Mesendoderm (in vitro differentiated cells): Measurements from ENCODE around the gene KMT2D.

Source experiments
- DNase-seq: peaks from one replicate; pipeline ENCODE4 v3.0.0; 2013
- H2AK5ac ChIP-seq: 2 replicates; pipeline ENCODE4 v1.6.1; 2013; ENCODE audit warnings: low read length, inconsistent platforms
- H2BK120ac ChIP-seq: 2 replicates; pipeline ENCODE4 v1.6.1; 2013; ENCODE audit warnings: low read depth, mild to moderate bottlenecking, low read length, moderate library complexity, mixed read lengths
- H2BK15ac ChIP-seq: replicated peaks from 2 replicates; pipeline ENCODE4 v1.6.1; 2013; ENCODE audit warnings: low read depth, mild to moderate bottlenecking, moderate library complexity
- H2BK5ac ChIP-seq: 2 replicates; pipeline ENCODE4 v1.6.1; 2013; ENCODE audit warnings: low read length, inconsistent platforms
- H3K18ac ChIP-seq: 2 replicates; pipeline ENCODE4 v1.6.1; 2013; ENCODE audit warnings: mild to moderate bottlenecking, low read length, mixed read lengths
- H3K23ac ChIP-seq: one replicate; pipeline ENCODE4 v1.6.1; 2013; ENCODE audit warnings: low read length
- H3K27ac ChIP-seq: 2 replicates; pipeline ENCODE4 v1.5.1; 2013; ENCODE audit warnings: low read depth, mild to moderate bottlenecking, inconsistent platforms, low read length, moderate library complexity
- H3K27me3 ChIP-seq: 2 replicates; pipeline ENCODE4 v1.6.1; 2013; ENCODE audit warnings: low read length, control low read depth, mild to moderate bottlenecking, inconsistent platforms; ENCODE audit not compliant: insufficient read depth, poor library complexity
- H3K36me3 ChIP-seq: 2 replicates; pipeline ENCODE4 v1.6.1; 2013; ENCODE audit warnings: low read length, inconsistent platforms; ENCODE audit not compliant: control insufficient read depth, insufficient read depth
- H3K4ac ChIP-seq: one replicate; pipeline ENCODE4 v1.6.1; 2013; ENCODE audit warnings: low read depth, mild to moderate bottlenecking, low read length, moderate library complexity
- H3K4me1 ChIP-seq: 2 replicates; pipeline ENCODE4 v1.6.1; 2013; ENCODE audit warnings: low read depth, low read length, inconsistent platforms; ENCODE audit not compliant: control insufficient read depth
- H3K4me2 ChIP-seq: 2 replicates; pipeline ENCODE4 v1.6.1; 2013; ENCODE audit warnings: low read length
- H3K4me3 ChIP-seq: 2 replicates; pipeline ENCODE4 v1.5.1; 2013; ENCODE audit warnings: mild to moderate bottlenecking, low read length
- H3K56ac ChIP-seq: one replicate; pipeline ENCODE4 v1.6.1; 2013; ENCODE audit warnings: low read length
- H3K79me1 ChIP-seq: 2 replicates; pipeline ENCODE4 v1.6.1; 2013; ENCODE audit warnings: low read length, inconsistent platforms
- H3K79me2 ChIP-seq: 2 replicates; pipeline ENCODE4 v1.6.1; 2013; ENCODE audit warnings: mild to moderate bottlenecking, low read length; ENCODE audit not compliant: control insufficient read depth, insufficient read depth
- H3K9ac ChIP-seq: 2 replicates; pipeline ENCODE4 v1.6.1; 2013; ENCODE audit warnings: low read length, inconsistent platforms
- H4K5ac ChIP-seq: one replicate; pipeline ENCODE4 v1.6.1; 2013; ENCODE audit warnings: low read length
- H4K8ac ChIP-seq: one replicate; pipeline ENCODE4 v1.6.1; 2013; ENCODE audit warnings: low read depth, mild to moderate bottlenecking, control low read depth, low read length, moderate library complexity
- WGBS: extraction: QIAGEN DNeasy Blood & Tissue Kit; methylation state at CpG from one replicate; pipeline ENCODE4 v1.1.7; 2013; ENCODE audit warnings: low lambda C conversion rate, missing lambda C conversion rate; ENCODE audit not compliant: insufficient coverage; ENCODE audit errors: extremely low coverage; 5-methylcytosine and 5-hydroxymethylcytosine counted together

Gene KMT2D

GRCh38 chr12:49015196-49015595 is 45.4 kb downstream of the KMT2D start:
- no peaks in the 10 kb centered on the region for H3K36me3 ChIP-seq
- H3K23ac ChIP-seq = no peak overlapping the region
- no peak overlapping the region for H3K18ac ChIP-seq
- no peaks in the 10 kb centered on the region for H3K79me2 ChIP-seq
- no peak overlapping the region for H3K9ac ChIP-seq
- no peak overlapping the region for H4K5ac ChIP-seq
- H3K56ac ChIP-seq = no peak overlapping the region
- no CpG with 5 or more reads among the region's 1 CpG for WGBS
- no peak overlapping the region for H3K4me2 ChIP-seq
- H2BK15ac ChIP-seq = no peak overlapping the region
- H3K27ac ChIP-seq = no peak overlapping the region
- no peaks in the 10 kb centered on the region for H3K27me3 ChIP-seq
- no peak overlapping the region for H4K8ac ChIP-seq
- H2BK120ac ChIP-seq = no peak overlapping the region
- H2BK5ac ChIP-seq = no peak overlapping the region
- no peaks in the 10 kb centered on the region for H3K79me1 ChIP-seq
- no peak overlapping the region for H3K4me3 ChIP-seq
- no peaks in the 10 kb centered on the region for H3K4me1 ChIP-seq
- DNase-seq = no peak
- no peak overlapping the region for H3K4ac ChIP-seq
- no peak overlapping the region for H2AK5ac ChIP-seq

DNA sequence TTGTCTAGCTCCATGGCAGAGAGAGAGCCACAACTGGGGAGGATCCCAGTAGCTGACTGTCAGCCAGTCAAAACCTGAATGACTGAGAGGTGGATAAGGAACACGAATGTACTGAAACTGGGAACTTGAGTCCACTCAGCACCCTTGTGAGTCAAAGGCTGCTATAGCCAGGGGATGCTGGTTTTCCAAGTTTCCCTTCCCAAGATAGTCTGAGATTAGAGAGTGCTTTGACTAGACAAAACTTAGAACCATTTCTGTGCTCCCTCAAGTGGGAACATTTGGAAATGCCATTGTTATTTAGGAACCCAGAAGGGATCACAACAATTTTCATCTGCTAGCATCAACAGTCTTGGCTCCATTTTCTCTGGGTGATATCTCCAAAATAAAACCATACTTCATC is 46.0 kb downstream of the KMT2D start:
- WGBS = no CpG with 5 or more reads among the region's 1 CpG
- Histone ChIP-seq H2BK120ac (no peak overlapping the region), H3K4me3 (no peak overlapping the region), H3K9ac (no peak overlapping the region), H3K79me2 (no peaks in the 10 kb centered on the region), H2AK5ac (no peak overlapping the region), H3K36me3 (no peaks in the 10 kb centered on the region), H2BK15ac (no peak overlapping the region), H3K79me1 (no peaks in the 10 kb centered on the region), H3K56ac (no peak overlapping the region), H3K27me3 (no peaks in the 10 kb centered on the region), H4K8ac (no peak overlapping the region), H3K4me1 (no peaks in the 10 kb centered on the region), H2BK5ac (no peak overlapping the region), H3K23ac (no peak overlapping the region), H3K4ac (no peak overlapping the region), H3K27ac (no peak overlapping the region), H3K18ac (no peak overlapping the region), H4K5ac (no peak overlapping the region), H3K4me2 (no peak overlapping the region)
- no peak for DNase-seq

DNA sequence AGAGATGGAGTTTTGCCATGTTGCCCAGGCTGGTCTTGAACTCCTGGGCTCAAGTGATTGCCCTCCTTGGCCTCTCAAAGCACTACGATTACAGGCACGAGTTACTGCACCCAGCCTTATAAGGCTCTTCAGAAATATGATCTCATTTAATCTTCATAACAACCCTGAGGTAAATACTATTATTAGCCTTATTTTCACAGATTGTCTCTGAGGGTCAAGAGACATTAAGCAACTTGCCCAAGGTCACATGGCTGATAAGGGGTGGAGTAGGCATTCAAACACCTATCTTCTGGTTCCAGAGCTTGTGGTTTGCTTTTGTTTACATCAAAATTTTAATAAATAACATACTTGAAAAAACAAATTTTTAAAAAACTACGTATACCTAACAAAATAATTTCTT is 47.2 kb downstream of the KMT2D start:
- no peak overlapping the region for H3K23ac ChIP-seq
- H3K4me3 ChIP-seq = no peak overlapping the region
- H3K56ac ChIP-seq = no peak overlapping the region
- H3K27me3 ChIP-seq = no peaks in the 10 kb centered on the region
- no peak overlapping the region for H2BK120ac ChIP-seq
- no peak overlapping the region for H4K8ac ChIP-seq
- H3K4ac ChIP-seq = no peak overlapping the region
- H3K18ac ChIP-seq = no peak overlapping the region
- no peak overlapping the region for H2BK15ac ChIP-seq
- H3K9ac ChIP-seq = no peak overlapping the region
- 100% methylated on average over 1 of the region's 3 CpGs for WGBS
- no peaks in the 10 kb centered on the region for H3K36me3 ChIP-seq
- no peak for DNase-seq
- H4K5ac ChIP-seq = no peak overlapping the region
- no peaks in the 10 kb centered on the region for H3K4me1 ChIP-seq
- H2BK5ac ChIP-seq = no peak overlapping the region
- H3K4me2 ChIP-seq = no peak overlapping the region
- H3K27ac ChIP-seq = no peak overlapping the region
- H3K79me2 ChIP-seq = no peaks in the 10 kb centered on the region
- H3K79me1 ChIP-seq = no peaks in the 10 kb centered on the region
- no peak overlapping the region for H2AK5ac ChIP-seq

- no peak overlapping the region for H2BK5ac ChIP-seq
- no peak overlapping the region for H3K4me2 ChIP-seq
- H3K23ac ChIP-seq = no peak overlapping the region
- no peak for DNase-seq
- H3K4ac ChIP-seq = no peak overlapping the region
- no peaks in the 10 kb centered on the region for H3K4me1 ChIP-seq
- no peak overlapping the region for H4K8ac ChIP-seq
- no peak overlapping the region for H3K56ac ChIP-seq
- H3K27me3 ChIP-seq = no peaks in the 10 kb centered on the region
- no peaks in the 10 kb centered on the region for H3K79me2 ChIP-seq
- H2BK120ac ChIP-seq = no peak overlapping the region
- no peak overlapping the region for H3K18ac ChIP-seq
- no peak overlapping the region for H3K27ac ChIP-seq
- no peak overlapping the region for H2AK5ac ChIP-seq
- no peak overlapping the region for H3K4me3 ChIP-seq
- H3K36me3 ChIP-seq = no peaks in the 10 kb centered on the region
- H3K9ac ChIP-seq = no peak overlapping the region
- H2BK15ac ChIP-seq = no peak overlapping the region
- no peak overlapping the region for H4K5ac ChIP-seq
- H3K79me1 ChIP-seq = no peaks in the 10 kb centered on the region
These were observed 47.9 kb downstream of the KMT2D start for GRCh38 chr12:49012739-49013138.
